HG03575 (cell line): ENCODE results near the gene EHBP1L1.

Experiments used
- ATAC-seq: cut with Tn5 transposase; IDR thresholded peaks from one replicate; pipeline ENCODE4 v1.9.1; 2021; ENCODE audit not compliant: unreplicated experiment, insufficient number of reproducible peaks, low FRiP score; ENCODE audit errors: extremely low read depth

EHBP1L1 gene

DNA sequence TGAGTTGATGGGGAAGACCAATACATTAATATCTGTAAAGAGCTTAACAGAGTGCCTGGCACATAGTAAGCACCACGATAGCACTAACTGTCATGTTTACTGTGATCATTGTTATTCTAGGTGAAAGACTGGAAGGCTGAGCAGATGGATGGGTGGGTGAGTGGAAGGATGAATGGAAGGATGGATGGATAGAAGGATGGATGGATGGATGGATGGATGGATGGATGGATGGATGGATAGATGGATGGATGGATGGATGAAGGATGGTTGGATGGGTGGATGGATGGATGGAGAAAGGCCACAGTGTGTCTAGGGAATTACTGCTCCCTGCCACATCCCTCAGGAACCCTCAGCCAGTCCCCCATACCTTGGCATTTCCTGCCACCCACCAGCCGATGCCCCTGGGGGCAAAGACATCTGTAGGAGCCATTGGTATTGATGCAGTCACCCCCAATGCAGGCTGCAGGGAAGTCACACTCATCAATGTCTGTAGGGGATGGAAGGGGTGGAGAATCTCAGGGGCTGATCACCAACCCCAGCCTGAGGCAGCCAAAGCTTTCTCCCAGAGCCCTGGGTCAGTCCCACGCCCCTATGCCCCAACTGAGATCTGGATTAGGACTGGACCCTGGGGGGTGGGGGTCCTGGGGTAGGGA is 33.0 kb upstream of the EHBP1L1 start:
- no peak for ATAC-seq

DNA sequence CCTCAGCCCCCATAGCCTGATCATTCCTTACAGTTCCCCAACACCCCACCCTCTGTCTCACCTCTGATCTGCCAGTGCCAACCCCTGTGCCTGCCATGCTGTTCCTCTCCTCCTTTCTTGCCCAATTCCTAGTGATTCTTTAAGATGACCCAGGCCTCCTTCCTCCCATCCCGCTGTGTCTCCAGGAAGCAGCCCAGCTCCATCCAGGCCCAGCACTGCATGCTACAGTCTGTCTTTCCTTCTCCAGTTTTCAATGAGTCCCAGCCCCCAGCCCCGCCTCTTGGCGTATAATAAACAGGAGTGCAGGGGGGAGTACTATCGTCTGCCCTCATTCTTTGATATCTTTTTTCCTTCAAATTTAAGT is 30.0 kb upstream of the EHBP1L1 start:
- no peak for ATAC-seq

DNA sequence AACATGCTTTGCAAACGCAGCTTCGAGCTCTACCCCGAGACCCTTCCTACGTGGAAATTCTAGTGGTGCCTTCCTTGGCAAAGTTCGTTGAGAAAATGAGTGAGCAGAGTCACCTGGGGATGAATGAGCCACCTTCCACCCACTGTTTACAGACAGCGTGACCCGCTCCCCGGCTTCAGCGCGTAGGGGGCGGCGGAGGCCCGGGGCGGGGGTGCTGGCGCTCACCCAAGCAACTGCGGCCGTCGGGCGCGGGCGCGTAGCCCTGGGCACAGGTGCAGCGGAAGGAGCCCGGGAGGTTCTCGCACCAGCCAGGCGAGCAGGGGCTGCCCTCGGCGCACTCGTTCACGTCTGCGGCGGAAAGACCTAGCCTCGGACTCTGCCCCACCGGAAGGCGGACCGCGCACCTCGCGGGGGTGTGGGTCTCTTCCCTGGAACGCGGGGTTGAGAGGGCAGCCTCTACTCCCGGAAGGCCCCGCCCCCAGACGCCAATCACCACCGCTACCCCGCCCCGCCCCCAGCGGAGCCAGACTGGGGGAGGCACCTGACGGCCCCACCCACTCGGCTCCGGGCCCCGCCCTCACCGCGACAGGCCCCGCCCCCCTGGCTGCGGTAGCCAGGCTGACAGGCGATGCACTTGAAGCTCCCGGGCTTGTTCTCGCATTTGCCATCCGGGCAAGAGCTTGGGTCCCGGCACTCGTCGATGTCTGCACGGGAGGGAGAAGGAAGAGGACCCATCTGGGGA is 29.5 kb upstream of the EHBP1L1 start:
- ATAC-seq = no peak

DNA sequence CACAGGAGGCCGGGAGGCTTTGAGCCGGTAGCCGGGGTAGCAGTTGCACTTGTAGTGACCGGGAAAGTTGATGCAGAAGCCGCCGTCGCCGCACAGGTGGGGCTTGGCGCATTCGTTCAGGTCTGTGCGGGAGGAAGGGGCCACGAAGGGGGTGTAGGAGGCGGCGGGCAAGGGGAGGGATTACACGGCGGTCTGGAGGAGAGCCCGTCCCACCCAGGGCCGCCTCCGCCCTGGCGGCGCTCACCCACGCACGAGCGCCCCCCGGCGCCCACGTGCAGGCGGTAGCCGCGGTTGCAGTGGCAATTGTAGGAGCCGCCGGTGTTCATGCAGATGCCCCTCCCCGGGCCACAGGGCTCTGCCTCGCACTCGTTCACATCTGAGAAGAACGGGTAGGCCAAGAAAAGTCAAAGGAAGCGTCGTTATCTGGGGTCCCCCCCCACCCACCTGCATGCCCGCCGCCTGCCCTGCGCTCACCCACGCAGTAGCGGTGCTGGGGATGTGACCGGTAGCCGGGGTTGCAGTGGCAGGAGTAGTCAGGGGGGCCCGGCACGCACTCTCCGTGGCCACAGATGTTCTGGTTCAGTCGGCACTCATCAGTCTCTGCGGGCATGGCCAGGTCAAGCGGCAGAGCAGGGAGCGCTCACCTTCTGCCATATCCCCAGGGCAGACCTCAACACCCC is 28.3 kb upstream of the EHBP1L1 start:
- ATAC-seq = no peak

DNA sequence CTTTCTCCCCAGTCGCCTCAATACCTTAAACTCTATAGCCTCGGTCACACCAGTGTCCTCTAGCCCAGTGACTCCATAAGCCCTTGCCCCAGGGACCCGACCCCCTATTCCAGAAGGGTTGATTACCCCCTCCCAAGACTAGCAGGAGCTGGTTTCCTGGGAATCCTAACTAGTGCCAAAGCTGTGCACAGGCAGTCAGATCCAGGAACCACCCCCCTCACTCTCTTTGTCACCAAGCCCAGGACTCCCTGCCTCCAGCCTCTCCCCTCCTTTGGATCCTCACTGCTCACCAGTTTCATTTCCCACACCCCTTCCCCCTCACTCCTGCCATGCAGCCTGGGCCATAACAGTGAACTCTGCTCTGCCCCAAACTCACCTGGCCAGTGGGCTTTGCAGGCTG is 27.5 kb upstream of the EHBP1L1 start:
- ATAC-seq = no peak

DNA sequence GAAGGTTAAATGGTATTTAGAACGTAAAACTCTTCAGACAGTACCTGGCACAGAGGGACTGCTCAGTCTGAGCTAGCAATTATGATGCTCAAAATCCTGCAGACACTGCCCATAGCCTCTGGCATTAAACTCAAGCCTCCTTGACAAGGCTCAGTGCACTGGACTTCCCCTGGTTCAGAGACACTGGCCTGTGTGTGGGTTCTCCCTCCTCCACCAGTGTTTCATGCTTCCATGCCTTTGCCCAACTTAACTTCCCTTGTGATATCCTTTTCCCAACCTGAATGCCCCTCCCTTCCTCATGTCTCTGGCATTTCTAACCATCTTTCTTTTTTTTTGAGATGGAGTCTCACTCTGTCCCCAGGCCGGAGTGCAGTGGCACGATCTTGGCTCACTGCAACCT is 26.8 kb upstream of the EHBP1L1 start:
- ATAC-seq = no peak

DNA sequence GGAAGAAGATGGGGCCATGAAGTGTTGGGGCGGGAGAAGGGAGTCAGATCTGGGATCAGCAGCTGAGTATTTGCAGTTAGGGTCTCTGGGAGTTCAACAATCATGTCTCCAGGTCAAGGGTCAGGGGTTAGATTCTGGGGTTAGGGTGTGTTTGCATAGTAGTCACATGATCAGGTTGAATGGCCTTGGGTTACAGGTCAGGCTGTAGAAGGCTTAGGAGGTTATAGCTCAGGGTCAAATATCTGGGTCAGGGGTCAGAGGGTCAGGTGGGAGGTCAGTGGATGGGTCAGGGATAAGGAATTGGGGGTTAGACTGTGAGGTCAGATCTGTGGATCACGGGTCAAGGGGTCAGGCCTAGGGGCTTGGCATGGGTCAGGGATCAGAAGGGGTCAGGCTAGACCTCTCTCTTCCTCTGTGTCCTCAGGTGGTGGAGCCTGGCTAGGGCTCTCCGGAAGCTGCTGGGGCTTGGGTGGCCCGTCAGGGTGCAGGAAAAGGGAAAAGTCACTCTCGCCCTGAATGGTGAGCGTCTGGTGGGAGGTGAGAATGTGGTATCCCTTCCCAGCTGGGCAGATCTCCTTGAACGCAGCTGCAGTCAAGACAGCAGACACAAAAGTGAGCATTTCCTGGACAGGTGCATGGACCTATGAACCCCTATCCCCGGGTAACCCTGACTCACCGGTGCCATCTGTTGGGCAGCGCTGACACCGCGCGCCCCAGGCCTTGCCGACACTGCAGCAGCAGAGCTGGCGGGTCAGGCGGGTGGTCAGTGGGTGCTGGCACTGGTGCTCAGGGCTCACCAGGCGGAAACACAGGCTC is 24.1 kb upstream of the EHBP1L1 start:
- no peak for ATAC-seq

DNA sequence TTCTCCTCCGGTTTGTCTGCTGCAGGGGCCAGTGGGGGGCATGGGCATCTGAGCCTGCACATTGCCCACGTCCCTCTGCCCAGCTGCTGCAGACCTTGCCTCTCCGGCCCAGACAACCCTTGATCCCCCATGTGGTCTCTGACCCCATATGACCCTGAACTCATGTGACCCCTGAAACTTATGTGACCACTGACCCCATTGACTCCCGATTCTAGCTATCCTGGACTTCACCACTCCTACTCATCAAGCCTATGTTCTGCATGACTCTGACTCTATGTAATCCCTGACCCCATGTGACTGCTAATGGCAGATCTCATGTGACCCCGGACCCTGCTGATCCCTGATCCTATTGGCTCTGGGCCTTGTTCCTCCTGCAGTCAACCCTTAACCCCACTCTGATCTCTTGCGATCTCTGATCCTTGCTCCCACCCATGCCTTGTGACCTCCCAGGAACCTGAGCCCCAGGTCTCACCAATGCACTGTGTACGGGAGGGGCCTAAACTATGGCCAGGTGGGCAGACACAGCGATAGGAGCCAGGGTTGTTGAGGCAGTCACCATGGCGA is 23.4 kb upstream of the EHBP1L1 start:
- ATAC-seq = no peak

DNA sequence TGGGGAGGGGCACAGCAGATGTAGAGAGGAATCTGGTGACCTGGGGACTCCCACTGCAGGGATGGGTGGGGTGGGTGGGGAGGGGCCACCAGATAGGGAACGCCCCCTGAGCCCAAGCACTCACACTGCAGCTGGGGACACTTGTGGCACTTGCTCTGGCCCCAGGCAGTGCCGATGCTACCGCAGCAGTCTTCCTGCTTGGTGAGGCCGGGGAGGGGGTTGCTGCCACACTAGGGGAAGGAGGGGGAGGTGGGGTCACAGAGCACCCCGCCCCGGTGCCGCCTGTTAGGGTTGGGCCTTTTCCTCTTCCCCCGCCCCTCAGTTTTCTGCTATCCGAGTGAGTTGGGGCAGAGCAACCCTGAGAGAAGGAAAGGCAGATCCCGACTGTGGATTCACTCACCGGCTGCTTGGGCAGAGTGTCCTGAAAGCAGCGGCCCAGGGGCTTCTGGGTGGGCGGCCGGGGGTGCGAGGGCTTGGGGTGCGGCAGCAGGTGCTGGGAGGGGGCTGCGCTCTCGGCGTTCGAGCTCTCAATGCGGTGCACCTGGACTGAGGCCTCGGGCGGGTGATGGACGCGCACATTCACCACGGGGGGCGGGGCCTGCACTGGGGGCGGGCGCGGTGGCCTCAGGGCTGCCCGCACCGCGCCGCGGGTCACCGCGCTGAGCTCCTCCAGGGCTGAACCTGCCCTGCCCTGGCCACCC is 22.4 kb upstream of the EHBP1L1 start:
- no peak for ATAC-seq

DNA sequence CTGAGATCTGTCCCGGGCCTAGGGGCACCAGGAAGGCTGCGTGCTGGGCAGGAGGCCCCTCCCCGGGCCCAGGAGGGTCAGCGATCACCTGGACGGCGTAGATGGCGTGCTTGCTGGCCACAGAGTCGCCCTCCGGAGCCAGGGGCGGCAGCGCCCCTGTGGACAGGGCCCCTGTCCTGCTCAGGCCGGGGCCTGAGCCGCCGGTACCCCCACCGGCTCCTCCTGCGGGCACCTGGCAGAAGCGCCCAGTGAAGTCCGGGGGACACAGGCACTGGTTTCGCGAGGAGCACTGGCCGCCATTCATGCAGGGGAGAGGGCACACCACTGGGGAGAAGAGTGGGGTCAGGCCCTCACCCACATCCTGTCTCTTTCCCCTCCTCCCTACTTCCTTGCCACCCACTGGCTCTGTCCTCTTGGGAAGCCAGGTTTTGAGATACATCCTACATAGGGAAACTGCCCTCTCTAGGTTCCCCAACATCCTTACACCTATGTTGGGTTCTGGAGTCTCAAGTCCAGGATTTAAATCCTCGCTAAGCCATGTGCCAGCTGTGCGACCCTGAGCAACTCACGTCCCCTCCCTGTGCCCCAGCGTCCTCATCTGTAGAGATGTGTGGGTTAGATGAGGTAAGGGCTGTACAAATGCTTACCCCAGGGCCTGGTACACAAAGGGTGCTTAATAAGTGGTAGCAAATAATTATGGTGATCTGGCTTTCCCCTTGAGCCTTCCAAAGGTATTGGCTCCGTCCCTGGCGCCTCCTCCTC is 21.6 kb upstream of the EHBP1L1 start:
- no peak for ATAC-seq

DNA sequence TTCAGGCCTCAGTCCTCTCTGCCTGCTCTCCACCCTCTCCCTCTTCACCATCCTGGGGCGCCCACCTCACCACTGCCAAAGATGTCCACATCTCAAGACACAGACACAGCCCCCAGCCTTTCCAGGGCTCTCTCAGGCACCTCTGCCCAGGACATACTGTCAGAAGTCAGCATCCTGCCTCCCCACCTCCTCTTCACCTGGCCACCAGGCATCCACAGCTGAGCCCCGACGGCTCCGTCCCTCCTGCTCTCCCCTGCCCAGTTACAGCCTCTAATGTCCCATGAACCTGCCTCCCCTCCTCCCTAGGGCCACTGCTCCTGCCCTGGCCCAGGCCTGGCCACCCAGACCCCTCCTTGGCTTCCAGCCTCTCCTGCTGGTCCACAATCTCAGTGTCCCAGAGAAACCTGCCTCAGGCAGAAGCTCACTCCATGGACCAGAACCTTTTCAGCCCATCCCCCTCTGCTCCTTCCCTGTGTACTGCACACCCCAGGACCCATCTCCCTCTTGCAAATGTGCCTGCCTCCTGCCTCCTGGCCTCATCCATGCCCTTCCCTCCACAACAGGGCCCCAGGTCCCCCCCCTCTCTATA is 20.9 kb upstream of the EHBP1L1 start:
- no peak for ATAC-seq

DNA sequence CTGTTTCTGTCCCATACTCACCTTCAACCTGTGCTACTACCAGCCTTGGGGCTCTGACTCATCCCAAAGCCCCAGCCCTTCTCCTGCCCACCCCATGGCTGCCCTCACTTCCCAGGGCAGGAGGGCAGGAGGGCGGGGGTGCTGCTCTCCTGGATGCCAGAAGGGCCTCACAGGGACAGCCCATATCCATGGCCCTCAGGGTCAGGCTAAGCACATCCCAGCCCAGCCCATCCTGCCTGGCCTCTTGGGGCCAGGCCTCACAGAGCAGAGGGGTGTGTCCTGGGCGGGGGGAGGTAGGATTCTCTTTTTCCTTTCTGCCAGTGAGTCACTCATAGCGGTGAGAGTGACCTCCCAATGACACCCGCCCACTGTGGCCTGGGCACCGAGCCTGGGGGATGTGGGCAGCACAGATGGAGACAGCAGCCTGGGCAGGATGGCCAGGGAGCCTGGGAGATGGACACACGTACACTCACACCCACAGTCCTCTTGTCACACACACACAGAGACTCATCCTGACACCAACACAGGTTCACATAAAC is 20.1 kb upstream of the EHBP1L1 start:
- ATAC-seq = no peak

DNA sequence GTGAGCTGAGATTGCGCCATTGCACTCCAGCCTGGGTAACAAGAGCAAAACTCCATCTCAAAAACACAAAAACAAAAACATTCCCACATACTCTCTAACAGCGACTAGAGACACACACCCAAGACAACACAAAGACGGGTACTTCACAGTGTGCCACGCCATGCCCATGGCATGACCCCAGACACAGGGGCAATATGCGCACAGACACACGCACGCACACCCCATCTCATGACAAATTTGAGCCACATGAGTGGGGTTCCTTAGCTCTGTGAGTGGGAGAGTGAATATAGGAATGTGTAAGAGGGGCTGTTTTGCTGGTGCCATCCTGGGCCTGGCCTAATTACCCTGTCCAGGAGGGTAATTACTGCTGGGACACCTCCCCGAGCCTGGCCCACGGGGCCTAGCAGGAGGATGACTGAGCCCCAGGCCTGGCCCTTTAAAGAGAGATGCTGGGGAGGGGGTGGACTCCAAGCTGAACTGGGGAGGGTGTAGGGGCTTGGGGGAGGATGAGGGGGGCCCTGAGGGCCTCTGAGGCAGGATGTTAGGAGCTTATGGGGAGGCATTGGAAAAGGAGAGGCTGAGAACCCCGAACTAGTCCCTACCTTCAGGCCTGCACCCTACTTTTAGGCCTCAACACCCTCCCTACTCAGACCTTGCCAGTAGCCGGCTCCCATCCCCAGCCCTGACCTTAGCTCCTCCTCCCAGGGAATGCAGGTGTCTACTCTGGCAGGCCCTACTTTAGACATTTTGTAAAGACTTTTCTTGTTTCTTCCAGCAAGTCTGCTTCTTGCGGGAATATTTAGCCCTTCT is 19.2 kb upstream of the EHBP1L1 start:
- no peak for ATAC-seq

DNA sequence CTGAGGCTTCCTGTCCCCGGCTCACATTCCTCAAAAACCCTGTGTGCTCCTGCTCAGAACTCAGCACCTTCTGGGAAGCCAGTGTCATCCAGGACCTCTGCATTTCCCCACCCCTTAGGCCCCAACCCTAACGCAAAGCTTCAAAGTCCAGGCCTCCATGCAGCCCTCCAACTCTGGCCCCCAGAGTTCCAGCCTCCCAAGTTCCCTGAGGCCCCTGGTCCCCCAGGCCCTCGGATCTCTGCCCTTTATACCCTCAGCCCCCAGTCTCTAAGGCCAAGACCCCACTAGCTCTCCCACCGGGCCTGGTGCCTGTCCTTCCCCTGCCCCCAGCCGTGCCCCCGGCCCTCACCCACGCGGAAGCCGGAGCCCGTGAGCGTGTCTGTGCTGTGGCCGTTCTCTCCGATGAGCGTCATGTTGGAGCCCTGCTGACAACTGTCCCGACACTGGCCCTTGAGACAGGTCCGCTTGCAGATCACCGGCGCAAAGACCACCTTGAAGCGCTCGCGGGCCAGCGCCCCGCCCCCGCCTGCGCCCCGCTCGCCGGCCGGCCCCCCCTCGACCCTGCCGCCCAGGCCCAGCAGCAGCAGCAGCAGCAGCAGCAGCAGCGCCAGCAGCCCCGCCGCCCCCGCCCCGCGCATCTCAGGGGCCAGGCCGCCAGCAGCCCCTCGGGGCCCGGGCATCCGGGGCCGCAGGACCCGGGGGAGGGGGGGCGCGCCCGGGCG is 18.4 kb upstream of the EHBP1L1 start:
- no peak for ATAC-seq

DNA sequence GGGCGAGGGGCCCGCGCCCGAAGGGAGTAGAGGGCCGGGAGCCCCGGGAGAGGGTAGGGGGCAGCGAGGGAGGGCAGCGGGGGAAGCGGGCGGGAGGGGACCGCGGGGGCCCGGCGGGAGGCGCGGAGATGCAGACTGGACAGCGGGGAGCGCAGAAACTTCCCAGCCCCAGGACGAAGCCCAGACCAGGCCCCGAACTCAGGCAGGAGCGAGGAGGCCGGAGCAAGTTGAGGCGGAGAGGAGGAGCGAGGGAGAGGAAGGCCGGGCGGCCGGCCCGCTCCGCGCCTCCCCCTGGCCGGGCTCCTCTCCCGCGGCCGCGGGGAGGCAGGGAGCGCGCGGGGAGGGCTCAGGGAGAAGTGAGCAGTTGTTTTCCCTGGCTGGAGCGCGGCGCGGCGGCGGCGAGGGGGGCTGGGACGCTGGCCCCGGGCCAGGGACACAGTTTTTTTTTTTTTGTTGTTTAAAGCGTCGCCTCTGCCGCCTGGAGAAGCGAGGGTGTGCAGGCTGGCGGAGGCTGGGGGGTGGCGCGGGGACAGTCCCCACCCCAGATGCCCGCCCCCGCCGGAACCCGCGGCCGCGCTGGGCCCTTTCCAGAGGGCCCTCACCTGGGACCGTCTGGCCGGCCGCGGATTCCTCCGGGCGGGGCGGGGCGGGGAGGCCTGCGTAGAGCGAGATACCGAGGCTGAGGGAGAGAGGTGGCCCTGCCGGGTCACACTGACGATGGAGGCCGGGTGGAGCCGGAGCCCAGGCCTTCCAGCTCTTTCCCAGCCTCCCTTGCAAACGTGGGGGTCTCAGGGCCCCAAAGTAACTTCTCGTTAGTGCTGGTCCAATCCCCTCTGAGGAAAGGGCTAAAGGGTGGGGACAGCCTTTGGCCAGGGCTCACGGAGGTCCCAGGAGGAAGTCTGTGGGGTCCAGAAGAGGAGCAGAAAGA is 17.6 kb upstream of the EHBP1L1 start, which contains the start of gene LTBP3:
LTBP3 (minus strand) TSS at position 358 of the 928 bp plus-strand sequence. CDS start 400 bp downstream, outside the sequence.
- ATAC-seq = no peak
